H9 (cell line): Measurements from ENCODE around the gene FFAR4. TPM values are rescaled to one million over a fixed set of nuclear protein-coding genes. Genes with fewer than 3 reads are reported as not detected.

Experiments
- DNase-seq: peaks from one replicate; pipeline ENCODE4 v3.0.0-alpha.2; 2017
- H2AFZ ChIP-seq: one replicate; pipeline ENCODE4 v1.6.1; 2013; ENCODE audit warnings: mild to moderate bottlenecking, low read length, control low read depth, moderate library complexity
- H2AK5ac ChIP-seq: 2 replicates; pipeline ENCODE4 v1.6.1; 2013; ENCODE audit warnings: low read length, control low read depth, mixed read lengths; ENCODE audit not compliant: insufficient read length
- H2BK120ac ChIP-seq: one replicate; pipeline ENCODE4 v1.6.1; 2013; ENCODE audit warnings: low read depth, mild to moderate bottlenecking, low read length, control low read depth, inconsistent platforms; ENCODE audit not compliant: poor library complexity, severe bottlenecking
- H2BK12ac ChIP-seq: 2 replicates; pipeline ENCODE4 v1.6.1; 2013; ENCODE audit warnings: low read length, control low read depth, mixed read lengths, low read depth; ENCODE audit not compliant: insufficient read length
- H2BK15ac ChIP-seq: 2 replicates; pipeline ENCODE4 v1.6.1; 2013; ENCODE audit warnings: low read depth, low read length, control low read depth
- H2BK20ac ChIP-seq: one replicate; pipeline ENCODE4 v1.6.1; 2013; ENCODE audit warnings: low read depth, mild to moderate bottlenecking, low read length, control low read depth, inconsistent platforms; ENCODE audit not compliant: poor library complexity, severe bottlenecking
- H2BK5ac ChIP-seq: 2 replicates; pipeline ENCODE4 v1.6.1; 2013; ENCODE audit warnings: low read length, control low read depth, mixed read lengths; ENCODE audit not compliant: insufficient read length
- H3K14ac ChIP-seq: 2 replicates; pipeline ENCODE4 v1.6.1; 2013; ENCODE audit warnings: low read length, control low read depth; ENCODE audit not compliant: insufficient read depth
- H3K18ac ChIP-seq: 2 replicates; pipeline ENCODE4 v1.6.1; 2013; ENCODE audit warnings: low read depth, mild to moderate bottlenecking, mixed read lengths, low read length, control low read depth; ENCODE audit not compliant: insufficient read length
- H3K23ac ChIP-seq: 2 replicates; pipeline ENCODE4 v1.6.1; 2013; ENCODE audit warnings: low read length, control low read depth, mixed read lengths, low read depth; ENCODE audit not compliant: insufficient read length
- H3K23me2 ChIP-seq: 2 replicates; pipeline ENCODE4 v1.6.1; 2013; ENCODE audit warnings: low read depth, mild to moderate bottlenecking, mixed read lengths, low read length, control low read depth; ENCODE audit not compliant: insufficient read length, poor library complexity, severe bottlenecking
- H3K27ac ChIP-seq: 2 replicates; pipeline ENCODE4 v1.5.1; 2013; ENCODE audit warnings: low read length, control low read depth, mixed read lengths, low read depth; ENCODE audit not compliant: insufficient read length
- H3K27me3 ChIP-seq: 2 replicates; pipeline ENCODE4 v1.6.1; 2013; ENCODE audit warnings: low read length, control low read depth, inconsistent platforms; ENCODE audit not compliant: insufficient read depth
- H3K4ac ChIP-seq: 2 replicates; pipeline ENCODE4 v1.6.1; 2013; ENCODE audit warnings: low read depth, mild to moderate bottlenecking, control low read depth, inconsistent platforms, low read length, moderate library complexity
- H3K4me1 ChIP-seq: 2 replicates; pipeline ENCODE4 v1.6.1; 2013; ENCODE audit warnings: low read length, control low read depth, inconsistent platforms; ENCODE audit not compliant: insufficient read depth
- H3K4me2 ChIP-seq: 2 replicates; pipeline ENCODE4 v1.6.1; 2013; ENCODE audit warnings: low read length, control low read depth, mixed read lengths; ENCODE audit not compliant: insufficient read length, insufficient read depth
- H3K56ac ChIP-seq: 2 replicates; pipeline ENCODE4 v1.6.1; 2013; ENCODE audit warnings: low read depth, mild to moderate bottlenecking, mixed read lengths, low read length, control low read depth; ENCODE audit not compliant: insufficient read length
- H3K79me1 ChIP-seq: 2 replicates; pipeline ENCODE4 v1.6.1; 2013; ENCODE audit warnings: low read depth, mild to moderate bottlenecking, moderate library complexity, low read length, control low read depth, inconsistent platforms; ENCODE audit not compliant: insufficient read depth, poor library complexity, severe bottlenecking
- H3K79me2 ChIP-seq: 2 replicates; pipeline ENCODE4 v1.6.1; 2013; ENCODE audit warnings: low read length, control low read depth, inconsistent platforms; ENCODE audit not compliant: insufficient read depth
- H3K9ac ChIP-seq: 2 replicates; pipeline ENCODE4 v1.6.1; 2013; ENCODE audit warnings: low read length, control low read depth, mixed read lengths; ENCODE audit not compliant: insufficient read length; ENCODE audit errors: extremely low read depth
- H3K9me3 ChIP-seq: one replicate; pipeline ENCODE4 v1.6.1; 2013; ENCODE audit warnings: low read depth, low read length, inconsistent platforms; ENCODE audit not compliant: control insufficient read depth
- H3T11ph ChIP-seq: one replicate; pipeline ENCODE4 v1.6.1; 2013; ENCODE audit warnings: mild to moderate bottlenecking, low read length, control low read depth, inconsistent platforms
- H4K20me1 ChIP-seq: one replicate; pipeline ENCODE4 v1.6.1; 2013; ENCODE audit not compliant: control insufficient read depth, insufficient read length, insufficient read depth
- H4K5ac ChIP-seq: 2 replicates; pipeline ENCODE4 v1.6.1; 2013; ENCODE audit warnings: low read depth, mild to moderate bottlenecking, mixed read lengths, low read length, control low read depth; ENCODE audit not compliant: insufficient read length
- H4K8ac ChIP-seq: replicated peaks from 2 replicates; pipeline ENCODE4 v1.6.1; 2013; ENCODE audit warnings: low read length, control low read depth, mixed read lengths, low read depth; ENCODE audit not compliant: insufficient read length
- H4K91ac ChIP-seq: 2 replicates; pipeline ENCODE4 v1.6.1; 2013; ENCODE audit warnings: low read depth, mild to moderate bottlenecking, moderate library complexity, mixed read lengths, low read length, control low read depth; ENCODE audit not compliant: insufficient read length
- H3K27ac Mint-ChIP-seq, 3 experiments: 2 replicates in 2 of 3; 3 replicates in 1 of 3; pipeline ENCODE4 v1.8.0; 2020 to 2021; ENCODE audit warnings: mixed read lengths in 3 of 3, mild to moderate bottlenecking in 1 of 3, moderate library complexity in 1 of 3
- H3K27me3 Mint-ChIP-seq: 2 replicates; pipeline ENCODE4 v1.8.0; 2021; ENCODE audit warnings: low read depth, mild to moderate bottlenecking, moderate library complexity, mixed read lengths
- H3K36me3 Mint-ChIP-seq, 3 experiments: 2 replicates in 2 of 3; 3 replicates in 1 of 3; pipeline ENCODE4 v1.8.0; 2020 to 2021; ENCODE audit warnings: low read depth in 3 of 3, mixed read lengths in 3 of 3; ENCODE audit not compliant: insufficient read depth in 1 of 3
- H3K4me1 Mint-ChIP-seq, 2 experiments: 2 replicates each; pipeline ENCODE4 v1.8.0; 2020; ENCODE audit warnings: mixed read lengths in 2 of 2
- H3K4me3 Mint-ChIP-seq, 2 experiments: 2 replicates in 1 of 2; 3 replicates in 1 of 2; pipeline ENCODE4 v1.8.0; 2020 to 2021; ENCODE audit warnings: mild to moderate bottlenecking in 2 of 2, mixed read lengths in 2 of 2, moderate library complexity in 1 of 2
- H3K9me3 Mint-ChIP-seq, 2 experiments: 2 replicates in 1 of 2; 3 replicates in 1 of 2; pipeline ENCODE4 v1.8.0; 2020; ENCODE audit warnings: mild to moderate bottlenecking in 2 of 2, mixed read lengths in 2 of 2, moderate library complexity in 1 of 2
- WGBS: extraction: QIAGEN DNeasy Blood & Tissue Kit; methylation state at CpG from one replicate; pipeline ENCODE4 v1.1.7; 2013; ENCODE audit warnings: missing lambda C conversion rate, low lambda C conversion rate, mixed read lengths; ENCODE audit not compliant: insufficient read length; ENCODE audit errors: extremely low coverage; 5-methylcytosine and 5-hydroxymethylcytosine counted together
- total RNA-seq: library from RNA; stranded (reverse); gene quantifications from 2 replicates; pipeline ENCODE4 v1.2.1, GENCODE V29; 2021
- TF ChIP-seq, protein P1 (sequence below): fragments of 200-600 bp; sonication (generic); conservative IDR thresholded peaks from 3 replicates; pipeline ENCODE4 v1.8.0; 2021; ENCODE audit warnings: antibody characterized with exemption, mild to moderate bottlenecking

Gene FFAR4
- total RNA-seq, 1 experiment from 2014 or later: not detected

DNA sequence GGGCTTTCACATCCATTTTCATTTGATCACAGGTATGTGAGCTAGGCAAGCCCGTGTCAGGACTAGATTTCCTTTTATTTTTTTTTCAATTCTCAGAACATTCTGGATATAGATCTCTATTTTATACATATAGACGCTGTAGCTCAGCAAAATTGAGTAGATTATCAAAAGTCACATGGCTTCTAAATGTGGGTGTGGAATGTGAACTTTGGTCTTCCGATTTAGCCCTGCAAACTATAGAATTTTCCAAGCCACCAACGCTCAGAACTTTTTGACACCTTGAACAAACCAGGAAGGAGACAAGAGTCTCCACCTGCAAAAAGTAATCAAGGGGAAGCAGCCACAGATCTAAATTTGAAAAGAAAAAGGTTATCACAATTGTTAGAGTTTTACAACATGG is 15.9 kb upstream of the FFAR4 start:
- no peak overlapping the region for H2BK12ac ChIP-seq
- H3K27ac ChIP-seq: no peak overlapping the region
- H3K79me2 ChIP-seq: no peaks in the 10 kb centered on the region
- H3K4me1 ChIP-seq: peaks cover 2% of the 10 kb centered on the region; the same call in 1 of the 2 replicates
- Mint-ChIP-seq H3K4me3 (no peak overlapping the region), H3K4me1 (peaks cover 8 to 12% of the 10 kb centered on the region in 2 experiments), H3K27ac (no peak overlapping the region), H3K9me3 (no peaks in the 10 kb centered on the region; a peak in 1 of 5 replicates), H3K27me3 (peaks cover 2% of the 10 kb centered on the region), H3K36me3 (no peaks in the 10 kb centered on the region)
- TF ChIP-seq, protein P1, sequence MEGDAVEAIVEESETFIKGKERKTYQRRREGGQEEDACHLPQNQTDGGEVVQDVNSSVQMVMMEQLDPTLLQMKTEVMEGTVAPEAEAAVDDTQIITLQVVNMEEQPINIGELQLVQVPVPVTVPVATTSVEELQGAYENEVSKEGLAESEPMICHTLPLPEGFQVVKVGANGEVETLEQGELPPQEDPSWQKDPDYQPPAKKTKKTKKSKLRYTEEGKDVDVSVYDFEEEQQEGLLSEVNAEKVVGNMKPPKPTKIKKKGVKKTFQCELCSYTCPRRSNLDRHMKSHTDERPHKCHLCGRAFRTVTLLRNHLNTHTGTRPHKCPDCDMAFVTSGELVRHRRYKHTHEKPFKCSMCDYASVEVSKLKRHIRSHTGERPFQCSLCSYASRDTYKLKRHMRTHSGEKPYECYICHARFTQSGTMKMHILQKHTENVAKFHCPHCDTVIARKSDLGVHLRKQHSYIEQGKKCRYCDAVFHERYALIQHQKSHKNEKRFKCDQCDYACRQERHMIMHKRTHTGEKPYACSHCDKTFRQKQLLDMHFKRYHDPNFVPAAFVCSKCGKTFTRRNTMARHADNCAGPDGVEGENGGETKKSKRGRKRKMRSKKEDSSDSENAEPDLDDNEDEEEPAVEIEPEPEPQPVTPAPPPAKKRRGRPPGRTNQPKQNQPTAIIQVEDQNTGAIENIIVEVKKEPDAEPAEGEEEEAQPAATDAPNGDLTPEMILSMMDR: no peak
- H4K5ac ChIP-seq: no peak overlapping the region
- no peak overlapping the region for H2BK120ac ChIP-seq
- no peak overlapping the region for H3K23ac ChIP-seq
- H3K9me3 ChIP-seq: no peaks in the 10 kb centered on the region
- no peaks in the 10 kb centered on the region for H3K79me1 ChIP-seq
- H4K8ac ChIP-seq: no peak overlapping the region
- H2AFZ ChIP-seq: no peak overlapping the region
- no peak overlapping the region for H3T11ph ChIP-seq
- H3K4ac ChIP-seq: no peak overlapping the region
- no peak overlapping the region for H2BK5ac ChIP-seq
- H2BK15ac ChIP-seq: no peak overlapping the region
- DNase-seq: no peak
- no peaks in the 10 kb centered on the region for H4K20me1 ChIP-seq
- no peak overlapping the region for H3K4me2 ChIP-seq
- no peak overlapping the region for H3K9ac ChIP-seq
- H4K91ac ChIP-seq: no peak overlapping the region
- no peak overlapping the region for H3K56ac ChIP-seq
- H3K18ac ChIP-seq: no peak overlapping the region
- no CpG with 5 or more reads among the region's 4 CpGs for WGBS
- H3K27me3 ChIP-seq: no peaks in the 10 kb centered on the region
- no peak overlapping the region for H3K14ac ChIP-seq
- no peak overlapping the region for H2AK5ac ChIP-seq
- no peak overlapping the region for H2BK20ac ChIP-seq
- no peaks in the 10 kb centered on the region for H3K23me2 ChIP-seq
